Measurements from ENCODE around the gene PAQR7.
A peak's percentile ranks its signal among the peaks of the same experiment; 100 is the strongest.

The PAQR7 gene

DNA sequence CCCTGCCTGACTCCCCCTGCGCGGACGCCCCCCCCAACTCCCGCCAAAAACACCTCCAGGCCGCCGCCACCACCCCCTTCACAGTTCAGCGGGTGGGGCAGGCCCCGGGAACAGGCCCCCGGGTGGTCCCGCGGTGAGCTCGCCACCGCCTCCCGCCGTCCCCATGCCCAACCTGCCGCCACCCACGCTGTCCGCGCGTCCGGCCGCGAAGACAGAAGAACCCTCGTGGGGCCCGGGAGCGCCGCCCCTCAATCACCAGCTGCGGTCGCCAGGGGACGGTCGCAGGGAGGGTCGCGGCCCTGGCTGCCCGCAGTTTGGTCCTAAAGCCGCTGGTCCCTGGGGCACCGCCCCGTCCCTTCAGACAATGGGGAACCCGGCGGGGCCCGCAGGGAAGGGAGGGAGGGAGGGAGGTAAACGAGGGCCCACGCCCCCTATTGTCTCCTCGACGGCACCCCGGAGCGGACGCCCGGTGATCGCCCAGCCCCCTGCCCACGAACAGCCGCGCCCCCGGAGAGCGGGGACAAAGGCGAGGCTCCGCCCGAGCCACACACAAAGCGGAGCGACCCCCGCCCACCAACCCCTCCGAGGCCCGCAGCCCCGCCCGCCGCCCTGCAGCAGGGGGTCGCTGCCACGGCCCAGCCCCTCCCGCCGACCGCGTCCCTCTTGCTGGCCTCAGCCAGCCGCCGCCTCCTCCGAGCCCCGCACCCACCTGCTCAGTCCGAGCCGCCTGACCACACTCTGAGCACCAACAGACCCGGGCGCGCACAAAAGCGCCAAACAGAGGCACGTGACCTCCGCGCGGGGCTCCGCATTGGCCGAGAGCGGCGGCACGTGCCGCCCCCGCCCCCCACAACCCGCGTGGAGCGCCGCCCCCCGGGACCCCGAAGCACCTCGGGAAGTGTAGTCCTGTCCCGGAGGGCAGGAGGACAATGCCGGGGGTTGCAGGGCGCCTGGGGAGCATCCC lies 30.5 kb upstream of the PAQR7 start, which contains the start of gene STMN1:
Gene STMN1, minus strand, starts transcription at position 740 of the 964 bp plus-strand sequence. CDS start 1,743 bp downstream, outside the sequence.
- peak within 1 kb of the TSS; percentile 84 for H3K4me2 ChIP-seq (ENCODE audit: low read depth, low read length, poor library complexity, severe bottlenecking)
- H3K9me2 ChIP-seq (replicated peaks; ENCODE audit: insufficient read depth, low read length), result no peaks in the 10 kb centered on the region
- peak within 1 kb of the TSS; percentile 76 for H3K9ac ChIP-seq (ENCODE audit: low read length)
- H3K79me2 ChIP-seq (ENCODE audit: insufficient read depth, low read length), result peaks cover 29% of the 10 kb centered on the region
- peaks cover 37% of the 10 kb centered on the region for H3K36me3 ChIP-seq (ENCODE audit: low read length)
- no peaks in the 10 kb centered on the region for H3K9me3 ChIP-seq (ENCODE audit: insufficient read depth, low read length)
- H3F3A ChIP-seq (ENCODE audit: insufficient read depth), result peaks cover 24% of the 10 kb centered on the region; the same call in 1 of the 2 replicates
- no peak for TF ChIP-seq EZH2phosphoT487 (conservative IDR thresholded peaks at IDR 0.05; ENCODE audit: low read length)
- TF ChIP-seq, protein P1, sequence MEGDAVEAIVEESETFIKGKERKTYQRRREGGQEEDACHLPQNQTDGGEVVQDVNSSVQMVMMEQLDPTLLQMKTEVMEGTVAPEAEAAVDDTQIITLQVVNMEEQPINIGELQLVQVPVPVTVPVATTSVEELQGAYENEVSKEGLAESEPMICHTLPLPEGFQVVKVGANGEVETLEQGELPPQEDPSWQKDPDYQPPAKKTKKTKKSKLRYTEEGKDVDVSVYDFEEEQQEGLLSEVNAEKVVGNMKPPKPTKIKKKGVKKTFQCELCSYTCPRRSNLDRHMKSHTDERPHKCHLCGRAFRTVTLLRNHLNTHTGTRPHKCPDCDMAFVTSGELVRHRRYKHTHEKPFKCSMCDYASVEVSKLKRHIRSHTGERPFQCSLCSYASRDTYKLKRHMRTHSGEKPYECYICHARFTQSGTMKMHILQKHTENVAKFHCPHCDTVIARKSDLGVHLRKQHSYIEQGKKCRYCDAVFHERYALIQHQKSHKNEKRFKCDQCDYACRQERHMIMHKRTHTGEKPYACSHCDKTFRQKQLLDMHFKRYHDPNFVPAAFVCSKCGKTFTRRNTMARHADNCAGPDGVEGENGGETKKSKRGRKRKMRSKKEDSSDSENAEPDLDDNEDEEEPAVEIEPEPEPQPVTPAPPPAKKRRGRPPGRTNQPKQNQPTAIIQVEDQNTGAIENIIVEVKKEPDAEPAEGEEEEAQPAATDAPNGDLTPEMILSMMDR (IDR thresholded peaks at IDR 0.05; ENCODE audit: insufficient read depth, low read length, poor library complexity, severe bottlenecking), result no peak
- H4K20me1 ChIP-seq (ENCODE audit: low read depth, low read length), result peaks cover 14% of the 10 kb centered on the region; the same call in 1 of the 2 replicates
- no peaks in the 10 kb centered on the region for H3K27me3 ChIP-seq (ENCODE audit: low read length)
- peak within 1 kb of the TSS; percentile 88 for H3K27ac ChIP-seq (ENCODE audit: low read depth, low read length)
- peak within 1 kb of the TSS; percentile 87 for H3K4me3 ChIP-seq (ENCODE audit: insufficient read depth, low read length, poor library complexity, severe bottlenecking)
- peak within 1 kb of the TSS; percentile 89 for H2AFZ ChIP-seq (ENCODE audit: low read depth, low read length, severe bottlenecking)

DNA sequence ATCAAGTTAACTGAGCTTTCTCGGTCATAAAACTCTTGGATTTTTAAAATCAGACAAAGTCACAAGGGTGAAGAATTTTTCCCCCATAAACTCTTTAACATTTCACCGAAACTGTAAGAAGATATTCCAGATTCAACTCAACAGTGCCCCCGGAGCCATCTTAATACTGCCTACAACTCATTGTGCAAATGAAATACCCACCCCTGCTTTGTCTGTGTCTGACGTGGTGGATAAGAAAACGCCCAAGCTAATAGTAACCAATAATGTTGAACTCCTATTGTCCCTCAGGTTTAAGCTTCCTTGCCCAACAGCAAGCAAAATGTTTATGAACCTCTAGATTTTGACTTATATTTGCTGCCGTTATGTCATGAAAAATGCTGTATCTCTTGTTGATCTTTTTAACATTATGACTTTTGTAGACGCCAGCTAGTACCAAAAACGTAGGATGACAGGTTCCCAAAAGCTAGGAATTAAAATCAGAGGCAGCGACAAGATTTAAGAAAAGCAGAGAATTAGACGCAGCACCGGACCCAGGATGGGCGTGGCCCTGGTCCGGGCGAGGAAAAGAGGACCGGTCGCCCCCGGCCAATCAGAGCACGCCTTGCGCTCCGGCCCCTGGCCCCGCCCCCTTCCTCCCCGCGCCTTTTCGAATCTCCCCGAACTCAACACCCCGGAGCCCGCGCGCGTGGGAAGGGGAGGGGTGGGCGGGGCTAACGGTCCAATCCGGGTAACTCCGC lies 29.6 kb upstream of the PAQR7 start:
- H3K4me2 ChIP-seq (ENCODE audit: low read depth, low read length, poor library complexity, severe bottlenecking), result peak overlapping the region; percentile 84
- H3K4me3 ChIP-seq (ENCODE audit: insufficient read depth, low read length, poor library complexity, severe bottlenecking), result peak overlapping the region; percentile 87
- no peak overlapping the region for H2AFZ ChIP-seq (ENCODE audit: low read depth, low read length, severe bottlenecking)
- H3K36me3 ChIP-seq (ENCODE audit: low read length), result peaks cover 45% of the 10 kb centered on the region
- H3F3A ChIP-seq (ENCODE audit: insufficient read depth), result peaks cover 32% of the 10 kb centered on the region; the same call in 1 of the 2 replicates
- no peaks in the 10 kb centered on the region for H3K27me3 ChIP-seq (ENCODE audit: low read length)
- H4K20me1 ChIP-seq (ENCODE audit: low read depth, low read length), result peaks cover 14% of the 10 kb centered on the region; the same call in 1 of the 2 replicates
- TF ChIP-seq, protein P1 (IDR thresholded peaks at IDR 0.05; ENCODE audit: insufficient read depth, low read length, poor library complexity, severe bottlenecking), result no peak
- no peak for TF ChIP-seq EZH2phosphoT487 (conservative IDR thresholded peaks at IDR 0.05; ENCODE audit: low read length)
- H3K9me3 ChIP-seq (ENCODE audit: insufficient read depth, low read length), result no peaks in the 10 kb centered on the region
- H3K9me2 ChIP-seq (replicated peaks; ENCODE audit: insufficient read depth, low read length), result no peaks in the 10 kb centered on the region
- H3K27ac ChIP-seq (ENCODE audit: low read depth, low read length), result peak overlapping the region; percentile 88
- peaks cover 34% of the 10 kb centered on the region for H3K79me2 ChIP-seq (ENCODE audit: insufficient read depth, low read length)
- H3K9ac ChIP-seq (ENCODE audit: low read length), result peak overlapping the region; percentile 76

DNA sequence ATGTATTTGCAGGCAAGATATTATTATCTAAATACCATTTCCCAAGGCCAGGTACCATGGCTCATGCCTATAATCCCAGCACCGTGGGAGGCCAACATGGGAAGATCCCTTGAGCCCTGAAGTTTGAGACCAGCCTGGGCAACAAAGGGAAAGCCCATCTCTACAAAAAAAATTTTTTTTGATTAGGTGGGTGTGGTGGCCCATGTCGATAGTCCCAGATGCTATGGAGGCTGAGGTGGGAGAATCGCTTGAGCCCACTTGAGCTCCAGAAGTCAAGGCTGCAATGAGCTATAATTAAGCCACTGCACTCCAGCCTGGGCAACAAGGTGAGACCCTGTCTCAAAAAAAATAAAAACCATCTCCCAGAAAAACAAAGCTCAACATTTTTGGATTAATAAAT lies 28.5 kb upstream of the PAQR7 start:
- Histone ChIP-seq H3K4me3 (ENCODE audit: insufficient read depth, low read length, poor library complexity, severe bottlenecking) (peak overlapping the region; percentile 77), H3K36me3 (ENCODE audit: low read length) (peaks cover 55% of the 10 kb centered on the region), H3F3A (ENCODE audit: insufficient read depth) (peaks cover 33% of the 10 kb centered on the region; the same call in 1 of the 2 replicates), H3K79me2 (ENCODE audit: insufficient read depth, low read length) (peaks cover 35% of the 10 kb centered on the region), H3K27me3 (ENCODE audit: low read length) (no peaks in the 10 kb centered on the region), H3K9me2 (replicated peaks; ENCODE audit: insufficient read depth, low read length) (no peaks in the 10 kb centered on the region), H2AFZ (ENCODE audit: low read depth, low read length, severe bottlenecking) (no peak overlapping the region), H3K4me2 (ENCODE audit: low read depth, low read length, poor library complexity, severe bottlenecking) (peak overlapping the region; percentile 84), H3K27ac (ENCODE audit: low read depth, low read length) (no peak overlapping the region), H3K9me3 (ENCODE audit: insufficient read depth, low read length) (no peaks in the 10 kb centered on the region), H3K9ac (ENCODE audit: low read length) (peak overlapping the region; percentile 76; the same call in 1 of the 2 replicates), H4K20me1 (ENCODE audit: low read depth, low read length) (peaks cover 14% of the 10 kb centered on the region; the same call in 1 of the 2 replicates)
- TF ChIP-seq, protein P1 (IDR thresholded peaks at IDR 0.05; ENCODE audit: insufficient read depth, low read length, poor library complexity, severe bottlenecking), result no peak
- no peak for TF ChIP-seq EZH2phosphoT487 (conservative IDR thresholded peaks at IDR 0.05; ENCODE audit: low read length)
